Gastroesophageal sphincter (tissue), 3 donors: ENCODE data around the gene GEMIN8.

Source experiments
- CTCF ChIP-seq, 4 experiments: fragments of 200-600 bp in 2 of 4; fragments of 450-650 bp in 2 of 4; sonication (generic) in 1 of 4; IDR thresholded peaks; one replicate each; pipeline ENCODE4 v1.5.1; 2017 to 2019; ENCODE audit warnings: antibody characterized with exemption in 4 of 4, mild to moderate bottlenecking in 2 of 4, moderate library complexity in 2 of 4
- EP300 ChIP-seq: sonication (generic); formaldehyde crosslinking; IDR thresholded peaks from one replicate; pipeline ENCODE4 v1.6.1; 2017; ENCODE audit warnings: antibody characterized with exemption, mild to moderate bottlenecking
- POLR2A ChIP-seq, 2 donors: fragments of 450-650 bp; IDR thresholded peaks; one replicate each; pipeline ENCODE4 v1.6.1; 2017; ENCODE audit warnings: antibody characterized with exemption in 2 of 2, mild to moderate bottlenecking in 2 of 2, moderate library complexity in 1 of 2
- POLR2AphosphoS5 ChIP-seq: sonication (generic); formaldehyde crosslinking; IDR thresholded peaks from one replicate; pipeline ENCODE4 v1.6.1; 2017; ENCODE audit warnings: antibody characterized with exemption

DNA sequence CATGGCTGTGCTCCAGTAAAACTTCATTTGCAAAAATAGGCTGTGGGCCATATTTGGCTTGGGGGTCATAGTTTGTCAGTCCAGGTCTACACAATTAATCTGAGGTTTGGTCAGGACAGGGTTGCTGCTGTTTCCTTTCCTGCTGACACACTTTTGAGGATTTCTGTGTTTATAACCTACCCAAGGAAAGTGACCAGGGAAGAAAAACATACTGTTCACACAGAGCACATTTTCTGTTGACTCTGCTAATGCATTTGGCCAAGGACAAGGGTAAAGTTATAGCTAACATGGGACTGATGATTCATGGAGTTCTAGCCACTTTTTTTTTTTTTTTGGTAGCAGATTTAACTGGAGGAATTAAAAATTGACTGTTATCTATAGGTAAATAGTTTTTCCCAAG is 43.9 kb upstream of the GEMIN8 start:
- no peak for TF ChIP-seq POLR2A (IDR thresholded peaks at IDR 0.05)
- TF ChIP-seq CTCF (IDR thresholded peaks at IDR 0.05) = no peak
- TF ChIP-seq POLR2AphosphoS5 = no peak
- no peak for TF ChIP-seq EP300
